Measurements from ENCODE around the gene REV3L.
"Not testable (repeated sequence)": the region's sequence is repeated elsewhere in the genome, so short reads cannot be mapped to it uniquely, and the experiment has no call there.

The REV3L gene

DNA sequence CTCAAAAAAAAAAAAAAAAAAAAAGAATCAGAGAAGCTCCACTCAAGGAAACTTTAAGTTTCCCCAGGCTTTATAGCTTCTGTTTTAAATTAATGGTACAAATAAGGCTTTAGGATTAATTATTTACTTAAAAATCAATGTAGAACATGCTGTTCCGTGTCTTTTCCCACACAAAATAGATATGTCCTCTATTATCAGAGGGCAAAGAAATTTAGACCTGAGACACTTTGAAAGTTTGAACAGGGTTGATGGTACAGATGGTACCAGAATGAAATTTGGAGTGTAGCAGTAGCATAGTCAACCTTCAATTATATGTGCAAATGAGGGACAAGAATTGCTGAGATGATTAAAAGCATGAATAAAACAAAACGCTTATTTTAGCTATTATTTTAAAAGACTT lies 32.2 kb upstream of the REV3L start:
- Histone ChIP-seq H3K27ac (ENCODE audit: low read depth, low read length) (no peak overlapping the region), H3K36me3 (ENCODE audit: control insufficient read depth, low read length) (no peaks in the 10 kb centered on the region), H3K4me2 (ENCODE audit: low read length) (no peak overlapping the region), H3K79me2 (ENCODE audit: control insufficient read depth, low read length) (no peaks in the 10 kb centered on the region), H4K20me1 (ENCODE audit: control insufficient read depth, insufficient read depth, low read depth, low read length) (no peaks in the 10 kb centered on the region), H3K9me2 (replicated peaks; ENCODE audit: control insufficient read depth, low read length) (no peaks in the 10 kb centered on the region), H3K4me3 (ENCODE audit: low read length) (no peak overlapping the region), H3K9me3 (ENCODE audit: control insufficient read depth, insufficient read depth, low read length) (no peaks in the 10 kb centered on the region), H3F3A (ENCODE audit: control insufficient read depth, insufficient read depth) (no peaks in the 10 kb centered on the region), H3K27me3 (ENCODE audit: control insufficient read depth, low read length) (no peaks in the 10 kb centered on the region), H3K4me1 (ENCODE audit: control insufficient read depth, low read length) (no peaks in the 10 kb centered on the region)
- TF ChIP-seq EZH2phosphoT487 (IDR thresholded peaks at IDR 0.05; ENCODE audit: borderline replicate concordance, low read length), result no peak
- TF ChIP-seq, protein P1, sequence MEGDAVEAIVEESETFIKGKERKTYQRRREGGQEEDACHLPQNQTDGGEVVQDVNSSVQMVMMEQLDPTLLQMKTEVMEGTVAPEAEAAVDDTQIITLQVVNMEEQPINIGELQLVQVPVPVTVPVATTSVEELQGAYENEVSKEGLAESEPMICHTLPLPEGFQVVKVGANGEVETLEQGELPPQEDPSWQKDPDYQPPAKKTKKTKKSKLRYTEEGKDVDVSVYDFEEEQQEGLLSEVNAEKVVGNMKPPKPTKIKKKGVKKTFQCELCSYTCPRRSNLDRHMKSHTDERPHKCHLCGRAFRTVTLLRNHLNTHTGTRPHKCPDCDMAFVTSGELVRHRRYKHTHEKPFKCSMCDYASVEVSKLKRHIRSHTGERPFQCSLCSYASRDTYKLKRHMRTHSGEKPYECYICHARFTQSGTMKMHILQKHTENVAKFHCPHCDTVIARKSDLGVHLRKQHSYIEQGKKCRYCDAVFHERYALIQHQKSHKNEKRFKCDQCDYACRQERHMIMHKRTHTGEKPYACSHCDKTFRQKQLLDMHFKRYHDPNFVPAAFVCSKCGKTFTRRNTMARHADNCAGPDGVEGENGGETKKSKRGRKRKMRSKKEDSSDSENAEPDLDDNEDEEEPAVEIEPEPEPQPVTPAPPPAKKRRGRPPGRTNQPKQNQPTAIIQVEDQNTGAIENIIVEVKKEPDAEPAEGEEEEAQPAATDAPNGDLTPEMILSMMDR (IDR thresholded peaks at IDR 0.05; ENCODE audit: low read depth, low read length, poor library complexity, severe bottlenecking), result no peak

DNA sequence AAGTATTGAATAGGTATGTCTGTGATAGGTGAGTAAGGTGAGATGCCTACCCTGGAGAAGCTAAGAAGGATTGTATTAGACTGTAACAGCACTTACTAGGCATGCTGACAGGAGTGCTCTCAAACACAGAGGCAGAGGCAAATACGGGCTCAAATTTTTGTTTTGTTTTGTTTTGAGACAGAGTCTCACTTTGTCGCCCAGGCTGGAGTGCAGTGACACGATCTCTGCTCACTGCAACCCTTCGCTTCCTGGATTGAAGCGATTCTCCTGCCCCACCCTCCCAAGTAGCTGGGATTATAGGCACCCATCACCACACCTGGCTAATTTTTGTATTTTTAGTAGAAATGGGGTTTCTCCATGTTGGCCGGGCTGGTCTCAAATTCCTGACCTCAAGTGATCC lies 31.5 kb upstream of the REV3L start:
- not testable (repeated sequence) for H3K9me3 ChIP-seq (ENCODE audit: control insufficient read depth, insufficient read depth, low read length); H3K36me3 ChIP-seq (ENCODE audit: control insufficient read depth, low read length); H3K4me1 ChIP-seq (ENCODE audit: control insufficient read depth, low read length); H3K9me2 ChIP-seq (replicated peaks; ENCODE audit: control insufficient read depth, low read length); H3K79me2 ChIP-seq (ENCODE audit: control insufficient read depth, low read length); H3K4me2 ChIP-seq (ENCODE audit: low read length); H4K20me1 ChIP-seq (ENCODE audit: control insufficient read depth, insufficient read depth, low read depth, low read length); H3K27me3 ChIP-seq (ENCODE audit: control insufficient read depth, low read length); H3K27ac ChIP-seq (ENCODE audit: low read depth, low read length); H3K4me3 ChIP-seq (ENCODE audit: low read length); H3F3A ChIP-seq (ENCODE audit: control insufficient read depth, insufficient read depth)

- not testable (repeated sequence) for H3K27ac ChIP-seq (ENCODE audit: low read depth, low read length); H3F3A ChIP-seq (ENCODE audit: control insufficient read depth, insufficient read depth); H3K4me1 ChIP-seq (ENCODE audit: control insufficient read depth, low read length); H3K4me3 ChIP-seq (ENCODE audit: low read length); H3K9me3 ChIP-seq (ENCODE audit: control insufficient read depth, insufficient read depth, low read length); H3K79me2 ChIP-seq (ENCODE audit: control insufficient read depth, low read length); H3K4me2 ChIP-seq (ENCODE audit: low read length); H3K27me3 ChIP-seq (ENCODE audit: control insufficient read depth, low read length); H3K9me2 ChIP-seq (replicated peaks; ENCODE audit: control insufficient read depth, low read length); H4K20me1 ChIP-seq (ENCODE audit: control insufficient read depth, insufficient read depth, low read depth, low read length); H3K36me3 ChIP-seq (ENCODE audit: control insufficient read depth, low read length)
These were observed 24.2 kb upstream of the REV3L start for GRCh38 chr6:111507219-111507618.

- H3K4me2 ChIP-seq (ENCODE audit: low read length); H3K4me1 ChIP-seq (ENCODE audit: control insufficient read depth, low read length); H3K79me2 ChIP-seq (ENCODE audit: control insufficient read depth, low read length); H3F3A ChIP-seq (ENCODE audit: control insufficient read depth, insufficient read depth); H4K20me1 ChIP-seq (ENCODE audit: control insufficient read depth, insufficient read depth, low read depth, low read length); H3K36me3 ChIP-seq (ENCODE audit: control insufficient read depth, low read length); H3K9me3 ChIP-seq (ENCODE audit: control insufficient read depth, insufficient read depth, low read length); H3K27ac ChIP-seq (ENCODE audit: low read depth, low read length); H3K27me3 ChIP-seq (ENCODE audit: control insufficient read depth, low read length); H3K4me3 ChIP-seq (ENCODE audit: low read length); H3K9me2 ChIP-seq (replicated peaks; ENCODE audit: control insufficient read depth, low read length): not testable (repeated sequence)
These were observed 22.5 kb upstream of the REV3L start for GRCh38 chr6:111505498-111505897.

DNA sequence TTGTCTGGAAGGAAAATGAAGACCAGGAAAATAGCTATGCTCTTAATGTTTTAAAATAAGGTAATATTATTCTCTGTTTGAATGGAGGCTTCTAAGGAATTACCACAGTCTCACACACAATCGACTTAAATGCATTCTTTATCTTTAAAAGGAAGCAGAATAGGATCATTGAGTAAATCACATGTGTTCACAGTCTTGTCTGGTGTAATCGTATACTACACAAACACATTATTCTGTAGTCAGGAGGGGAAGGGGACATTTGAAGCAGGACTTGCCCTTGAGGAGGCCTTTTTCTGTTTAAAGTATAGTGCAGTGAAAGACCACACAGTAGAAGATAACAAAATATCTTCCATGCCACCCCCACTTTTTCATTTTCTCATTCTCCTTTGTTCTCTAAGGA lies 20.6 kb upstream of the REV3L start:
- Histone ChIP-seq H3F3A (ENCODE audit: control insufficient read depth, insufficient read depth) (no peaks in the 10 kb centered on the region), H3K27me3 (ENCODE audit: control insufficient read depth, low read length) (no peaks in the 10 kb centered on the region), H3K36me3 (ENCODE audit: control insufficient read depth, low read length) (no peaks in the 10 kb centered on the region), H3K4me1 (ENCODE audit: control insufficient read depth, low read length) (no peaks in the 10 kb centered on the region), H3K4me3 (ENCODE audit: low read length) (no peak overlapping the region), H3K9me2 (replicated peaks; ENCODE audit: control insufficient read depth, low read length) (no peaks in the 10 kb centered on the region), H3K9me3 (ENCODE audit: control insufficient read depth, insufficient read depth, low read length) (no peaks in the 10 kb centered on the region), H3K4me2 (ENCODE audit: low read length) (no peak overlapping the region), H3K27ac (ENCODE audit: low read depth, low read length) (no peak overlapping the region), H4K20me1 (ENCODE audit: control insufficient read depth, insufficient read depth, low read depth, low read length) (no peaks in the 10 kb centered on the region), H3K79me2 (ENCODE audit: control insufficient read depth, low read length) (peaks cover 14% of the 10 kb centered on the region)
- TF ChIP-seq, protein P1 (IDR thresholded peaks at IDR 0.05; ENCODE audit: low read depth, low read length, poor library complexity, severe bottlenecking), result no peak
- no peak for TF ChIP-seq EZH2phosphoT487 (IDR thresholded peaks at IDR 0.05; ENCODE audit: borderline replicate concordance, low read length)
